Activated CD4-positive, CD25-positive, alpha-beta regulatory T cell treated with anti-CD3 and anti-CD28 coated beads, Interleukin-2, amount 50 U/mL, for 72 hours (primary cell): ENCODE results near the gene PIGR.

ENCODE experiments used
- DNase-seq: peaks from one replicate; pipeline ENCODE4 v3.0.0; 2021

PIGR gene

GRCh38 chr1:206907304-206907991, 38.8 kb downstream of the PIGR start:
- no peak for DNase-seq

- DNase-seq = no peak
These were observed 40.7 kb downstream of the PIGR start for GRCh38 chr1:206905295-206906164.

- DNase-seq = no peak
These were observed 41.7 kb downstream of the PIGR start for GRCh38 chr1:206904423-206905142.

- DNase-seq = no peak
These were observed 42.6 kb downstream of the PIGR start for GRCh38 chr1:206903687-206904086.

GRCh38 chr1:206902702-206903101, 43.6 kb downstream of the PIGR start:
- no peak for DNase-seq

- DNase-seq = no peak
These were observed 44.3 kb downstream of the PIGR start for GRCh38 chr1:206901944-206902343.

GRCh38 chr1:206900149-206900548, 46.1 kb downstream of the PIGR start:
- no peak for DNase-seq

GRCh38 chr1:206899717-206900116, 46.5 kb downstream of the PIGR start:
- no peak for DNase-seq

- no peak for DNase-seq
These were observed 47.3 kb downstream of the PIGR start for GRCh38 chr1:206898915-206899431.

- DNase-seq = no peak
These were observed 48.0 kb downstream of the PIGR start for GRCh38 chr1:206898089-206898914.

GRCh38 chr1:206897175-206897574, 49.1 kb downstream of the PIGR start, which contains the start of gene IL24:
TSS of gene IL24 (plus strand) at chr1:206897443. CDS start at chr1:206897833, 390 bp downstream.
- no peak for DNase-seq

GRCh38 chr1:206896261-206896660, 50.0 kb downstream of the PIGR start:
- DNase-seq = no peak

- no peak for DNase-seq
These were observed 50.4 kb downstream of the PIGR start for GRCh38 chr1:206895837-206896242.

GRCh38 chr1:206895325-206895724, 50.9 kb downstream of the PIGR start:
- no peak for DNase-seq

GRCh38 chr1:206893380-206893779, 52.9 kb downstream of the PIGR start:
- DNase-seq = no peak

- no peak for DNase-seq
These were observed 53.8 kb downstream of the PIGR start for GRCh38 chr1:206892351-206892984.

- no peak for DNase-seq
These were observed 54.9 kb downstream of the PIGR start for GRCh38 chr1:206891412-206891811.

- DNase-seq = no peak
These were observed 55.9 kb downstream of the PIGR start for GRCh38 chr1:206890125-206891060.

- DNase-seq = no peak
These were observed 58.6 kb downstream of the PIGR start for GRCh38 chr1:206887701-206888100.

GRCh38 chr1:206886831-206887230, 59.4 kb downstream of the PIGR start:
- DNase-seq = no peak
